ENCODE data around the gene SEMA6C.
"Not testable (repeated sequence)": the region's sequence is repeated elsewhere in the genome, so short reads cannot be mapped to it uniquely, and the experiment has no call there.

The SEMA6C gene

GRCh38 chr1:151132335-151133017 is 14.0 kb downstream of the SEMA6C start:
- no peak for DNase-seq (ENCODE audit: insufficient read length, low spot score)
- no peak for FAIRE-seq

DNA sequence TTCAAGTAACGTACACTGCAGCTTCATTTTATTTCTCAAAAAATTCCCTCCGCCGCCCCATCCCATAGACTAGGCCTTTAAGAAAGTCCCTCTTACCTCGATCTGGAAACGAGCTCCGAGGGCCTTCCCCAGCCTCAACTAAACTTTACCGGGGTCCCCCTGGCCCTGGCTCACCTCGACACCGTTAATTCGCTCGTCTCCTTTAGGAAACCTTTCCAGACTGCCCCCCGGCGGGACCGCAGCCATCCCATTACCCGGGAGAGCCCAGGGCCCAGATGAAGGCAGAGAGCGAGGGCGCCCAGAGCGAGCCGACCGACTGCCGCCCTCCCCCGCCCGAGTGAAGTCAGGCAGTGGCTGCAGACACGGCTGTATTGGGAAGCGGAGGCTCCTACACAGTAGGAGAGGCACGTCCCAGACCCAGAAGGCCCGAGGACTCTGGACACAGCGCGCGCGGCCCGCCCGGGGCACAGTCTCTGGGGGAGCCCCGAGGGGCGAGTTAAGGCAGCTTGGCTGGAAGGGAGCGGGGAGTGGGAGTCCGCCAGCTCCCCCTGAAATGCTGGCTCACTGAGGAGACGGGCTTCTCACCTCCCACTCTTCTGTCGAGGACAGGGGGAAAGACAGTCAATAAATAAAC is 14.6 kb downstream of the SEMA6C start:
- FAIRE-seq: no peak
- DNase-seq (ENCODE audit: insufficient read length, low spot score): no peak

- DNase-seq (ENCODE audit: insufficient read length, low spot score) (peak; percentile 97), FAIRE-seq (peak; percentile 82)
These were observed 15.3 kb downstream of the SEMA6C start for GRCh38 chr1:151130987-151131586.

DNA sequence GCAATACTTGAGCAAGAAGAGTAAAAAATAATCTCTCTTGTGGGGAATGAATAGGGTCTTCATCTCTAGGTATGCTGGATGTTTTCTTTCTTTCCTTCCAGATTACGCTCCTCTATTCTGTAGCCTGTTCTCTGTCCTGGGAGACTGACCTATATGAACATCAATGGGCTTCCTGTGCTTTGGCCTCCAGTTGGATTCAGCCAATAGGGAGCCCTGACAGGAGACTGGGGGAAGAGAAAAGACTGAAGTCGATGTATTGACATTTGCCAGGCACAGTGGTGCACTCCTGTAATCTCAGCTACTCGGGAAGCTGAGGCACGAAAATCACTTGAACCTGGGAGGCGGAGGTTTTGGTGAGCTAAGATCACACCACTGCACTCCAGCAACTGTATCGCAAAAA is 17.6 kb downstream of the SEMA6C start:
- FAIRE-seq: no peak
- DNase-seq (ENCODE audit: insufficient read length, low spot score): no peak

GRCh38 chr1:151124763-151125403 is 21.5 kb downstream of the SEMA6C start:
- FAIRE-seq (no peak), DNase-seq (ENCODE audit: insufficient read length, low spot score) (no peak)

- FAIRE-seq: no peak
- DNase-seq (ENCODE audit: insufficient read length, low spot score): no peak
These were observed 32.6 kb downstream of the SEMA6C start for GRCh38 chr1:151113877-151114276.

- DNase-seq (ENCODE audit: insufficient read length, low spot score) (no peak), FAIRE-seq (no peak)
These were observed 38.1 kb downstream of the SEMA6C start for GRCh38 chr1:151108331-151108730.

DNA sequence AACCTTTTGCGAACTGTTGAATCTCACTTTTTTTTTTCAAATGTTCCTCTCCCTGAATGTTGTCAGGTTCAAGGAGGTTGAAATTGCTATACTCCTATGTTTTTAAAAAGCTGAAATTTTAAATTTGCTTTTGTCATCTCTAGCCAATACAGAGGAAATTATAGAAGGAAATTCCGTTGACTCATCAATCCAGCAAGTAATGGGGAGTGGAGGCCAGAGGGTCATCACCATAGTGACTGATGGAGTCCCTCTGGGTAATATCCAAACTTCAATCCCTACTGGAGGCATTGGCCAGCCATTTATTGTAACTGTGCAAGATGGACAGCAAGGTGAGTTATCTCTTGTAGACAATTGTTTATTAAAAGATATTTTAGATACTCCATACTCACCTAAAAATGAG is 39.5 kb downstream of the SEMA6C start:
- no peak for DNase-seq (ENCODE audit: insufficient read length, low spot score)
- FAIRE-seq: no peak

GRCh38 chr1:151104630-151105029 is 41.8 kb downstream of the SEMA6C start:
- no peak for FAIRE-seq
- no peak for DNase-seq (ENCODE audit: insufficient read length, low spot score)

DNA sequence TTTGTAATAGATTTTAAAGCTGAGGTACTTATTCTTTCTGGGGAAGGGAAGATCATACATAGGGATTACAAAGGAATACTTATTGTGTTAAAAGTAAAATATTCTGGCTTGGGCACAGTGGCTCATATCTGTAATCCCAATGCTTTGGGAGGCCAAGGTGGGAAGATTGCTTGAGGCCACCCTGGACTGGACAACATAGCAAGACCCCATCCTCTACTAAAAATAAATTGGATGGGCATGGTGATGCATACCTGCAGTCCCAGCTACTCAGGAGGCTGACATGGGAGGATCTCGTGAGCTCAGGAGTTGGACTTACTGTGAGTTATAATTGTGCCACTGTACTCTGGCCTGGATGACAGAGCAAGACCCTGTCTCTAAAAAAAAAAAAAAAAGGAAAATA is 48.3 kb downstream of the SEMA6C start:
- no peak for FAIRE-seq
- DNase-seq (ENCODE audit: insufficient read length, low spot score): no peak

GRCh38 chr1:151097426-151097825 is 49.0 kb downstream of the SEMA6C start:
- not testable (repeated sequence) for FAIRE-seq; DNase-seq (ENCODE audit: insufficient read length, low spot score)

GRCh38 chr1:151085953-151086559 is 60.4 kb downstream of the SEMA6C start:
- FAIRE-seq: no peak

More at GRCh38 chr1:151085953-151086559, 60.4 kb downstream of the SEMA6C start:
- DNase-seq (ENCODE audit: insufficient read length, low spot score): no peak
